ENCODE results near the gene GALNT13. TPM values are rescaled to one million over a fixed set of nuclear protein-coding genes. Genes with fewer than 3 reads are reported as not detected.

Gene GALNT13
- total RNA-seq, 2 experiments from 2014 or later: 0.32 to 0.60 TPM

GRCh38 chr2:154428022-154428421 is 556.3 kb downstream of the GALNT13 start:
- DNase-seq: no peak
- no peak for ATAC-seq
- POLR2A ChIA-PET: no interaction called here

GRCh38 chr2:154433010-154433409 is 561.3 kb downstream of the GALNT13 start:
- no peak for DNase-seq
- H3K27me3 Mint-ChIP-seq: no peaks in the 10 kb centered on the region
- no peak overlapping the region for H3K27ac Mint-ChIP-seq
- intact Hi-C loops (cut with micrococcal nuclease): no loop called here
- no peak for TF ChIP-seq CTCF (IDR thresholded peaks at IDR 0.05)
- CTCF ChIA-PET: no interaction called here
- ATAC-seq: no peak
- H3K4me1 Mint-ChIP-seq (ENCODE audit: low read depth): peaks cover 5% of the 10 kb centered on the region
- POLR2A ChIA-PET: no interaction called here
- H3K36me3 Mint-ChIP-seq (ENCODE audit: low read depth): no peaks in the 10 kb centered on the region
- H3K9me3 Mint-ChIP-seq: peaks cover 1% of the 10 kb centered on the region
- no peak overlapping the region for H3K4me3 Mint-ChIP-seq

More at GRCh38 chr2:154428022-154428421, 556.3 kb downstream of the GALNT13 start:
- no peaks in the 10 kb centered on the region for H3K36me3 Mint-ChIP-seq (ENCODE audit: low read depth)
- CTCF ChIA-PET: no interaction called here
- H3K27me3 Mint-ChIP-seq: no peaks in the 10 kb centered on the region
- no peak overlapping the region for H3K27ac Mint-ChIP-seq
- peaks cover 4% of the 10 kb centered on the region for H3K9me3 Mint-ChIP-seq
- intact Hi-C loops (cut with micrococcal nuclease): no loop called here
- peaks cover 7% of the 10 kb centered on the region for H3K4me1 Mint-ChIP-seq (ENCODE audit: low read depth)
- no peak for TF ChIP-seq CTCF (IDR thresholded peaks at IDR 0.05)
- H3K4me3 Mint-ChIP-seq: no peak overlapping the region

- peaks cover 4% of the 10 kb centered on the region for H3K4me1 Mint-ChIP-seq (ENCODE audit: low read depth)
- intact Hi-C loops (cut with micrococcal nuclease): no loop called here
- H3K4me3 Mint-ChIP-seq: no peak overlapping the region
- no peak for ATAC-seq
- DNase-seq: no peak
- no peak for TF ChIP-seq CTCF (IDR thresholded peaks at IDR 0.05)
- H3K27ac Mint-ChIP-seq: no peak overlapping the region
- CTCF ChIA-PET: no interaction called here
- H3K36me3 Mint-ChIP-seq (ENCODE audit: low read depth): no peaks in the 10 kb centered on the region
- H3K9me3 Mint-ChIP-seq: no peaks in the 10 kb centered on the region
- H3K27me3 Mint-ChIP-seq: no peaks in the 10 kb centered on the region
- POLR2A ChIA-PET: no interaction called here
Measured at GRCh38 chr2:154437104-154437503, 565.4 kb downstream of the GALNT13 start.

DNA sequence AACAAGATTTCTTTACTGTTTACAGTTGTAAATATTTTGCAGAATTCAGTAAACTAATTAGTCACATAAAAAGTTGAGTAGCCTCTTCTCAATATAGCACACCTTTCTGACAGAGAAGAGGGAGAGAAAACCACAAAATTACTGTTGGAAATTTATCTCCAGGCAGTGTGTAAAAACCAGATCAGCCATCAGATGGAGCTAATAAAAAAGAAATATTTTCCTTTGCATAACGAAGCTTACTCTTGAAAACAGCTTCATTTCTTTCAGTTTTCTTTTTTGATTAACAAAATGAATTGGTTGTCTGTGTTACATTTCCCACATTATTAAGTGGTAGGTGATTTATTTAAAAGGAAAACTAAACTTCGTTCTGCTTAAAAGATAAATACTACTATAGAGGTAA is 567.4 kb downstream of the GALNT13 start:
- ChIA-PET POLR2A (no interaction called here), CTCF (interaction anchor here (1.2 kb wide), 1 partner anchor 10 kb away, joined by 3 read pairs; no protein-coding TSS in a partner anchor)
- ATAC-seq (no peak), DNase-seq (no peak)
- Mint-ChIP-seq H3K4me1 (ENCODE audit: low read depth) (peaks cover 4% of the 10 kb centered on the region), H3K27ac (no peak overlapping the region), H3K27me3 (no peaks in the 10 kb centered on the region), H3K9me3 (no peaks in the 10 kb centered on the region), H3K4me3 (no peak overlapping the region), H3K36me3 (ENCODE audit: low read depth) (no peaks in the 10 kb centered on the region)
- intact Hi-C loops (cut with micrococcal nuclease): no loop called here
- TF ChIP-seq CTCF (IDR thresholded peaks at IDR 0.05): no peak

DNA sequence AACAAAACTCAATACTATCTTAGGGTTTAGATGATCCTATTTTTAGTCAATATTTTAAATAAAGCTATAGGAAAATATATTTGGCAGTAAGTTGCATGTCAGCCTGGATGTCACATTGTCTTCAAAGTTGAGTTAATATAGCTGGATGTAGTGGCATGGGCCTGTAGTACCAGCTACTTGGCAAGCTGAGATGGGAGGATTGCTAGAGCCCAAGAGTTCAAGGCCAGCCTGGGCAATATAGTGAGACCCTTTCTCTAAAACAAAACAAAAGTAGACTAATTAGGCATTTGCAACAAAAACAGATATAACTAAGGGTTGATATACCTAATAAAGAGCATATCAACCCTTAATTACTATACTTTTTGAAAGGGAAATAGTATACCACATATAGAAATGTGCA is 572.2 kb downstream of the GALNT13 start:
- ATAC-seq: no peak
- DNase-seq: no peak
- intact Hi-C loops (cut with micrococcal nuclease): no loop called here
- Mint-ChIP-seq H3K27ac (no peak overlapping the region), H3K4me1 (ENCODE audit: low read depth) (no peaks in the 10 kb centered on the region), H3K9me3 (no peaks in the 10 kb centered on the region), H3K36me3 (ENCODE audit: low read depth) (no peaks in the 10 kb centered on the region), H3K27me3 (no peaks in the 10 kb centered on the region), H3K4me3 (no peak overlapping the region)
- POLR2A ChIA-PET: interaction anchor here (0.7 kb wide), 1 partner anchor 17 kb away, joined by 3 read pairs; no protein-coding TSS in a partner anchor
- CTCF ChIA-PET: no interaction called here
- no peak for TF ChIP-seq CTCF (IDR thresholded peaks at IDR 0.05)
